GM12874 (cell line): ENCODE measurements around the gene PAK2.

Experiments used
- TF ChIP-seq, protein P1 (sequence below): IDR thresholded peaks from 2 replicates; pipeline ENCODE4 v1.5.1; 2011; ENCODE audit warnings: low read depth, mild to moderate bottlenecking, control low read depth, low read length, moderate library complexity; ENCODE audit not compliant: insufficient read depth

Gene PAK2

DNA sequence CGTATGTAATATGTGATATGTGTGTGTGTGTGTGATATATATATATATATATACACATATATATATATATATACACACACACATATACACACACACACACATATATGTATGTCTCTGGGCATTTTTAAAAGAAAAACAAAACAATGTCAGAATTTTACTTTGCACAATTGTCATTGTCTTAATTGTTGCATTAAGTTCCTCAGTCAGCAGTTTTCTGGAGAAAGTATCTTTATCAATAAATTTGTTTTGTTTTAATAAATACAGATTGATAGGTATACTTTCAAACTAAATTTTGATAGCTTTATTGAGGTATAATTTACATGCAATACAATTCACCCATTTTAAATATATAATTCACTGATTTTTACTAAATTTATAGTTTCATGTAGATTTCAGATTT is 65.1 kb downstream of the PAK2 start:
- TF ChIP-seq, protein P1, sequence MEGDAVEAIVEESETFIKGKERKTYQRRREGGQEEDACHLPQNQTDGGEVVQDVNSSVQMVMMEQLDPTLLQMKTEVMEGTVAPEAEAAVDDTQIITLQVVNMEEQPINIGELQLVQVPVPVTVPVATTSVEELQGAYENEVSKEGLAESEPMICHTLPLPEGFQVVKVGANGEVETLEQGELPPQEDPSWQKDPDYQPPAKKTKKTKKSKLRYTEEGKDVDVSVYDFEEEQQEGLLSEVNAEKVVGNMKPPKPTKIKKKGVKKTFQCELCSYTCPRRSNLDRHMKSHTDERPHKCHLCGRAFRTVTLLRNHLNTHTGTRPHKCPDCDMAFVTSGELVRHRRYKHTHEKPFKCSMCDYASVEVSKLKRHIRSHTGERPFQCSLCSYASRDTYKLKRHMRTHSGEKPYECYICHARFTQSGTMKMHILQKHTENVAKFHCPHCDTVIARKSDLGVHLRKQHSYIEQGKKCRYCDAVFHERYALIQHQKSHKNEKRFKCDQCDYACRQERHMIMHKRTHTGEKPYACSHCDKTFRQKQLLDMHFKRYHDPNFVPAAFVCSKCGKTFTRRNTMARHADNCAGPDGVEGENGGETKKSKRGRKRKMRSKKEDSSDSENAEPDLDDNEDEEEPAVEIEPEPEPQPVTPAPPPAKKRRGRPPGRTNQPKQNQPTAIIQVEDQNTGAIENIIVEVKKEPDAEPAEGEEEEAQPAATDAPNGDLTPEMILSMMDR, result no peak

DNA sequence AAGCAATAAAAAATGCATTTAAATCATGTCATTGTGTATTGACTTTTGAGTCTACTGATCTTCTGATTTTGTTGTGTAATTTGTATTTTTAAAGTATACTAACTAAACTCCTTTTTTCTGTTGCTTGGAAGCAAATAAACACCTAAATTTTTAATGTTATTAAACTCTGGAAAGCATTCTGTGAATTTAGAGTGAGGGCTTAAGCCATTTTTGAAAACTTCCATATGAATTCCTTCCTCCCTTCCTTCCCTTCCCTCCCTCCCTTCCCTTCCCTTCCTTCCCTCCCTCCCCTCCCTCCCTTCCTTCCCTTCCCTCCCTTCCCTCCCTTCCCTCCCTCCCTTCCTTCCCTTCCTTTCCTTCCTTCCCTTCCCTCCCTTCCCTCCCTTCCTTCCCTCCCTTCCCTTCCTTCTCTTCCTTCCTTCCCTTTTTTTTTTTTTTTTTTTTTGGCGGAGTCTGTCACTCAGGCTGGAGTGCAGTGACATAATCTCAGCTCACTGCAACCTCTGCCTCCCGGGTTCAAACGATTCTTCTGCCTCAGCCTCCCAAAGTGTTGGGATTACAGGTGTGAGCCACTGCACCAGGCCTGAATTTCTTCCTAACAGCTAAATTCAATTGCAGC is 71.4 kb downstream of the PAK2 start:
- TF ChIP-seq, protein P1, result no peak

DNA sequence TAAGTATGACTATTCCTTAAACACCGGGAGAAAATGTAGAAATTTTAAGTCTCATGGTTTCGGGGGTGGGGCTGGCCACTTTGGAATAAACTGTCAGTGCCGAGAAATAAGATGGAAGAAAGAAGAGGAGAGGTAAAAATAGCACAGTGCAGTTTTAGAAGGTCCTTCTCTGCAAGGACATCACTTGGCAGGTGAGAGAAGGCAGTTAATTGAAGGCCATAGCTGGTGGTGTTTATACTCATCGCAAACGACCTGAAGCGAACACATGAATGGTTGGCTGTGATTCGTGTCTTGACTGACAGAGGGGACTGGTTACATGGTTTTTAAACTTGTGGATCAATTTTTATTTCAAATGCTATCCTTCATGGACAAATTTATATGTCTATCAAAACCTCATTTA is 73.2 kb downstream of the PAK2 start:
- TF ChIP-seq, protein P1, result no peak

DNA sequence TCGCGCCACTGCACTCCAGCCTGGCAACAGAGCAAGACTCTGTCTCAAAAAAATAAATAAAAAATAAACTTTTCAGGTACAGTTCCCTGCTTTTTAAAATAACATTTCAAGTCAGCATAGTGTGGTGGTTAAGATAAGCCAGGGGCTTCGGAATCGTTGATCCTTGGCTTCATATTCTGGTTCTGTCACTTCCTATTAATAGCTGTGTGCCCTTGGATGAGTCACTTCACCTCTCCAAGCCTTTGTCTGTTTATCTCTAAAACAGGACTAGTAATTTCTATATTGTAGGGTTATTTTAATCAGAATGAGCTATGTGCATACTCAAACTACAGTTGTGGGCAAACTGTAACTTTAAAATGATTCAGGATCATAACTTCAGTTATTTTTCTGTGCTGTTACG is 74.2 kb downstream of the PAK2 start:
- TF ChIP-seq, protein P1, result no peak

DNA sequence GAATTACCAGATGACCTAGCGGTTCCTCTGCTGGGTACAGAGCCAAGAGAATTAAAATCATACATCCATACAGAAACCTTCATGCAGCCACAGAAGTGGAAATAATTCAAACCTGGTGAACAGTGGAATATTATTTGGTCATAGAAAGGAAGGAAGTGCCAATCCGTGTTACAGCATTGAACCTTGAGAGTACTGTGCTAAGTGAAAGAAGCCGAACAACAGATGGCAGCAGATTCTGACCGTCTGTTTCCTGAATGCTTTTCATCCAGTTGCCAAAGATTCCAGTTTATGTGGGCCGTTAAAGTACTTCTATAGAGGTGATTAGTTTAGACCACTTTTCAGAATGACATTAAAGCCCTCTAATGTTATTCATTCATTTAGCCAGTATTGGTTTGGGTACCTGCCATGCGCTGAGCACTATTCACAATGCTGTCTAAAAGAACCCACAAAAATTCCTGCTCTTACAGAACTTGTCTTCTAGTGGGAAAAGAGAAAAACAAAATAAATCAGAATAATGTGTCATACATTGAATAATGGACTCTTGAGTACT is 82.2 kb downstream of the PAK2 start:
- TF ChIP-seq, protein P1, result no peak

DNA sequence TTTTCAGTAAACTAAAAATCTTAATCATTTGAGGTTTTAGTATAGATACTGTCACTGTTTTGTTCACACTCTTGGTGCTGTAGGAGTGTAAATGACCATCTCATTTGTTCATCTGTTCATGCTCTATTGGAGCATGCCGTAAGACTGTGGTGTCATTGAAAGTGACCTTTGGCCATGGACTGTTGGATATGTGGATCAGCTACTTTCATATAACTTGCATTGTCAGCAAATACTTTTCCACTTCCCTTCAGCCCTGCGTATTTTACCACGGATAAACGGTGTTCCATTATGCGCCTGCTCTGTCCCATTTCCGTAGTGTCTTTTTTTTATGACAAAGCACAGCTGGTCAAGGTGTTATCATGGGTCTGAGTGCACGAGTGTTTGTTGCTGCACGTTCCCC is 95.4 kb downstream of the PAK2 start:
- TF ChIP-seq, protein P1, result no peak

DNA sequence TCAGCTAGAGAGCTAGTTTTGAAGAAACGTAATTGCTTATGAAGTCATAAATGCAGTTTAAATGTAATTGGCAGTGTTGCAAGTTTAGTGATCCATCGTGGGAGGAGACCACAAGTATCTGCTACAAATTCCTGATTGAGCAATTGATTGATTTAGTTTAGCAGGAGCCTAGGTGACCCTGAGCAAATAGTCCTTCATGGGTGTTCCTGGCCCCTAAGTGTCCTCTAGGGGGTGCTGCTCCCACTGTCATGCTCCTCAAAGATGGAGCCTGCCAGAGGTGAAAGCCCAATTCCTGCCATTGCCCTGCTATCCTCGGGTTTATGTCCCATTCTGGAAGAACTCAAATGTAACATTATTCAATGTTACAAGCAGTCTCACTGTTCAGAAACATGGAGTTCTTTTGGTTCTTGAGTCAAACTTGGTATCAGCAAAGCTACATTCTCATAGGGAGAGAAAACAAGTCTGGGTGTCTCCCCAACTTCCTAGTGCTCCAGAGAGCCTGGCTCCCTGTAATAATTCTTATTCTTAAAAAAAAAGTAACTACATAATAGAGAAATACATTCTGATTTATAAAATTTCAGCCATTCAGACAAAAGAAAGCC is 98.3 kb downstream of the PAK2 start:
- TF ChIP-seq, protein P1, result peak; percentile 87
